Sigmoid colon (tissue), 7 donors: Measurements from ENCODE around the gene SH3RF3. TPM values are rescaled to one million over a fixed set of nuclear protein-coding genes. Genes with fewer than 3 reads are reported as not detected.

Source experiments
- DNase-seq: peaks from one replicate; pipeline ENCODE4 v3.0.0-alpha.2; 2019
- H3K27ac ChIP-seq, 4 donors: fragments of 200-600 bp; sonication (generic); one replicate each; pipeline ENCODE4 v1.5.1; 2016 to 2019; ENCODE audit warnings: mild to moderate bottlenecking in 1 of 4
- H3K27me3 ChIP-seq, 3 donors: fragments of 200-600 bp; sonication (generic); one replicate each; pipeline ENCODE4 v1.5.1; 2019; ENCODE audit warnings: mild to moderate bottlenecking in 1 of 3
- H3K36me3 ChIP-seq, 4 donors: fragments of 200-600 bp; sonication (generic); one replicate each; pipeline ENCODE4 v1.5.1; 2016 to 2019
- H3K4me1 ChIP-seq, 4 donors: fragments of 200-600 bp; sonication (generic); one replicate each; pipeline ENCODE4 v1.5.1; 2017 to 2019
- H3K4me3 ChIP-seq, 4 donors: fragments of 200-600 bp; sonication (generic); one replicate each; pipeline ENCODE4 v1.5.1; 2017 to 2019; ENCODE audit warnings: mild to moderate bottlenecking in 2 of 4, moderate library complexity in 1 of 4
- H3K9me3 ChIP-seq, 4 donors: fragments of 200-600 bp in 3 of 4; sonication (generic) in 3 of 4; one replicate each; pipeline versions ENCODE4 v1.5.1 to v1.6.1; 2013 to 2019
- CTCF ChIP-seq, 4 experiments: fragments of 450-650 bp in 3 of 4; fragments of 200-600 bp in 1 of 4; IDR thresholded peaks; one replicate each; pipeline ENCODE4 v1.5.1; 2016 to 2019; ENCODE audit warnings: antibody characterized with exemption in 4 of 4, mild to moderate bottlenecking in 3 of 4, moderate library complexity in 2 of 4
- EP300 ChIP-seq, 4 donors: sonication (generic); formaldehyde crosslinking; IDR thresholded peaks; one replicate each; pipeline ENCODE4 v1.6.1; 2017; ENCODE audit warnings: antibody characterized with exemption in 4 of 4
- POLR2A ChIP-seq, 2 donors: fragments of 450-650 bp; IDR thresholded peaks; one replicate each; pipeline ENCODE4 v1.6.1; 2016; ENCODE audit warnings: antibody characterized with exemption in 2 of 2, mild to moderate bottlenecking in 2 of 2, moderate library complexity in 2 of 2
- POLR2AphosphoS5 ChIP-seq, 4 donors: sonication (generic); formaldehyde crosslinking; IDR thresholded peaks; one replicate each; pipeline ENCODE4 v1.6.1; 2017; ENCODE audit warnings: antibody characterized with exemption in 4 of 4
- WGBS, 2 donors: extraction: QIAGEN DNeasy Blood & Tissue Kit; methylation state at CpG; one replicate each; pipeline ENCODE4 v1.1.7; 2013; 5-methylcytosine and 5-hydroxymethylcytosine counted together
- intact Hi-C: fragments of 100-400 bp; cut with DNase I; formaldehyde crosslinking; loops from one replicate; pipeline ENCODE4 v1.15.1; 2023
- polyA plus RNA-seq, 3 donors: library from polyadenylated mRNA; stranded (reverse); fragments of 200-250 nt; gene quantifications; one replicate each; pipeline ENCODE4 v1.2.3, GENCODE V29; 2013
- total RNA-seq, 4 donors: library from RNA; depleted of rRNA; stranded (reverse); fragments of >200 nt; gene quantifications; one replicate each; pipeline ENCODE4 v1.1.0, GENCODE V29; 2016
- donor health status: healthy with polysubstance abuse.
- donor health status: Bipolar disorder and iron deficiency.
- donor health status: healthy.

The SH3RF3 gene
- total and polyA plus RNA-seq, 7 donors, result 0.69 to 10.0 (median 3.4) TPM

- H3K4me1 ChIP-seq, result no peaks in the 10 kb centered on the region
- 93 to 94% methylated on average over 10 of the region's 10 CpGs for WGBS, 2 donors
Observed at GRCh38 chr2:109405873-109406272, 276.9 kb downstream of the SH3RF3 start.

GRCh38 chr2:109406301-109406700 lies 277.3 kb downstream of the SH3RF3 start:
- Histone ChIP-seq H3K27ac (no peak overlapping the region), H3K27me3 (no peaks in the 10 kb centered on the region), H3K4me3 (no peak overlapping the region), H3K36me3 (peaks cover 0 to 4% (median 0%) of the 10 kb centered on the region in 4 donors), H3K4me1 (no peaks in the 10 kb centered on the region), H3K9me3 (no peaks in the 10 kb centered on the region)
- no peak for DNase-seq
- intact Hi-C loops, result no loop called here
- 88 to 89% methylated on average over 8 of the region's 8 CpGs for WGBS, 2 donors
- TF ChIP-seq EP300 (IDR thresholded peaks at IDR 0.05) (no peak), CTCF (IDR thresholded peaks at IDR 0.05) (no peak), POLR2A (IDR thresholded peaks at IDR 0.05) (no peak), POLR2AphosphoS5 (IDR thresholded peaks at IDR 0.05) (no peak)

More at GRCh38 chr2:109405873-109406272, 276.9 kb downstream of the SH3RF3 start:
- Histone ChIP-seq H3K27me3 (no peaks in the 10 kb centered on the region), H3K4me3 (no peak overlapping the region), H3K9me3 (no peaks in the 10 kb centered on the region), H3K27ac (no peak overlapping the region), H3K36me3 (peaks cover 0 to 4% (median 0%) of the 10 kb centered on the region in 4 donors)
- intact Hi-C loops, result no loop called here
- no peak for DNase-seq
- no peak for TF ChIP-seq POLR2AphosphoS5 (IDR thresholded peaks at IDR 0.05)
- no peak for TF ChIP-seq CTCF (IDR thresholded peaks at IDR 0.05)
- no peak for TF ChIP-seq EP300 (IDR thresholded peaks at IDR 0.05)
- no peak for TF ChIP-seq POLR2A (IDR thresholded peaks at IDR 0.05)

- Histone ChIP-seq H3K9me3 (no peaks in the 10 kb centered on the region), H3K4me3 (no peak overlapping the region), H3K36me3 (peaks cover 0 to 4% (median 0%) of the 10 kb centered on the region in 4 donors), H3K27me3 (no peaks in the 10 kb centered on the region), H3K4me1 (no peaks in the 10 kb centered on the region), H3K27ac (no peak overlapping the region)
- no peak for TF ChIP-seq POLR2A (IDR thresholded peaks at IDR 0.05)
- TF ChIP-seq EP300 (IDR thresholded peaks at IDR 0.05), result no peak
- TF ChIP-seq CTCF (IDR thresholded peaks at IDR 0.05), result no peak
- TF ChIP-seq POLR2AphosphoS5 (IDR thresholded peaks at IDR 0.05), result no peak
- intact Hi-C loops, result no loop called here
- no peak for DNase-seq
- WGBS, 2 donors, result 79 to 84% methylated on average over 7 of the region's 7 CpGs
Observed at GRCh38 chr2:109407276-109408042, 278.5 kb downstream of the SH3RF3 start.

GRCh38 chr2:109408043-109408335 lies 279.0 kb downstream of the SH3RF3 start:
- intact Hi-C loops, result no loop called here
- TF ChIP-seq EP300 (IDR thresholded peaks at IDR 0.05), result no peak
- TF ChIP-seq CTCF (IDR thresholded peaks at IDR 0.05), result no peak
- no peak for TF ChIP-seq POLR2AphosphoS5 (IDR thresholded peaks at IDR 0.05)
- no peak for TF ChIP-seq POLR2A (IDR thresholded peaks at IDR 0.05)
- Histone ChIP-seq H3K4me3 (no peak overlapping the region), H3K36me3 (peaks cover 0 to 4% (median 0%) of the 10 kb centered on the region in 4 donors), H3K27ac (no peak overlapping the region), H3K4me1 (no peaks in the 10 kb centered on the region), H3K27me3 (no peaks in the 10 kb centered on the region), H3K9me3 (no peaks in the 10 kb centered on the region)
- DNase-seq, result no peak
- WGBS, 2 donors, result 83 to 91% methylated on average over 4 of the region's 4 CpGs
